Activated CD8-positive, alpha-beta memory T cell treated with anti-CD3 and anti-CD28 coated beads for 1 hour (primary cell): ENCODE results near the gene GALNT9.
"Not testable (repeated sequence)": the region's sequence is repeated elsewhere in the genome, so short reads cannot be mapped to it uniquely, and the experiment has no call there.

Source experiments
- DNase-seq, 2 donors: peaks; one replicate each; pipeline ENCODE4 v3.0.0-alpha.2; 2020; ENCODE audit warnings: low read depth in 1 of 2; ENCODE audit errors: extremely low read depth in 1 of 2

The GALNT9 gene

GRCh38 chr12:132358241-132359225 is 29.1 kb upstream of the GALNT9 start:
- DNase-seq, result not testable (repeated sequence)

- DNase-seq, result no peak
Measured at GRCh38 chr12:132357623-132358186, 28.3 kb upstream of the GALNT9 start.

DNA sequence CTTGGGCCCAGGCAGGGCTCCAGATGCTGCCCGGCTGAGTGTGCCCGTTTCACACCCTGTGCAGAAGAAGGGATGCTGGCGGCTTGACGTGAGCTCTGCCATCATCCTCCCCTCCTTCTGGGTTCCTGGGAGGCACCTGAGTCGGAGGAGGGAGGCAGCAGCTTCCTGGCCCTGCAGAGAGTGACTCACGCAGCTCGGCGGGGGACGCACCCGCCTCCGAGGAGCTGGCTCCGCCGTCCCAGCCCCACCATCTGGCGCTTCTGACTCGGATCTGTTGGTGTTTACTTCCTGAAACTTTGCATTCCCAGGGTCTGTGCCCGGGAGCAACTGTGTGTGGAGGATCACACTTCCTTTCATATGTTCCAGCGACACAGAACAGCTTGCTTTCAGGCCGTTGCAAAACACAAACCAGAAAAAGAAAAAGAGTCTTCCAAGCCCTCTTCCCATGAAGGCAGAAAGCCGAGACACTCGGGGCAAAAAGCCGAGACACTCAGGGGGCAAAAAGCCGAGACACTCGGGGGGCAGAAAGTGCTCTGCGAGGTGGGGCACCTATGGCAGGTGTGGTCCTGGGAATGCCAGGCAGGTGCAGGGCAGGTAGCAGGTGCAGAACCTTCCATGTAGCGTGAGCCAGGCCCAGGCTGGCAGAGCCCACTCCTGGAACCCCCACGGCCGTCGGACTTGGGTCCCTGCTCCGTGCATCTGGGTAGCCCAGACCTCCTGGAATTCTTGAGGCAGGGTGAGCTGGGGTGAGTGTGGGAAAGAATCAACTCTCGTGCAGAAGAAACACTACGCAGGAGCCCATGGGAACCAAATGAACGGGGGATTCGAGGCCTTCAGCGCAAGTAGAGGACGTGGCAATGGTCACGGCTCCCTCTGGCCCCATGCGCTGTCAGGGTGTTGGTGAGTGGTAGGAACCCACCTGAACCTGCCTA is 27.6 kb upstream of the GALNT9 start:
- no peak for DNase-seq

DNA sequence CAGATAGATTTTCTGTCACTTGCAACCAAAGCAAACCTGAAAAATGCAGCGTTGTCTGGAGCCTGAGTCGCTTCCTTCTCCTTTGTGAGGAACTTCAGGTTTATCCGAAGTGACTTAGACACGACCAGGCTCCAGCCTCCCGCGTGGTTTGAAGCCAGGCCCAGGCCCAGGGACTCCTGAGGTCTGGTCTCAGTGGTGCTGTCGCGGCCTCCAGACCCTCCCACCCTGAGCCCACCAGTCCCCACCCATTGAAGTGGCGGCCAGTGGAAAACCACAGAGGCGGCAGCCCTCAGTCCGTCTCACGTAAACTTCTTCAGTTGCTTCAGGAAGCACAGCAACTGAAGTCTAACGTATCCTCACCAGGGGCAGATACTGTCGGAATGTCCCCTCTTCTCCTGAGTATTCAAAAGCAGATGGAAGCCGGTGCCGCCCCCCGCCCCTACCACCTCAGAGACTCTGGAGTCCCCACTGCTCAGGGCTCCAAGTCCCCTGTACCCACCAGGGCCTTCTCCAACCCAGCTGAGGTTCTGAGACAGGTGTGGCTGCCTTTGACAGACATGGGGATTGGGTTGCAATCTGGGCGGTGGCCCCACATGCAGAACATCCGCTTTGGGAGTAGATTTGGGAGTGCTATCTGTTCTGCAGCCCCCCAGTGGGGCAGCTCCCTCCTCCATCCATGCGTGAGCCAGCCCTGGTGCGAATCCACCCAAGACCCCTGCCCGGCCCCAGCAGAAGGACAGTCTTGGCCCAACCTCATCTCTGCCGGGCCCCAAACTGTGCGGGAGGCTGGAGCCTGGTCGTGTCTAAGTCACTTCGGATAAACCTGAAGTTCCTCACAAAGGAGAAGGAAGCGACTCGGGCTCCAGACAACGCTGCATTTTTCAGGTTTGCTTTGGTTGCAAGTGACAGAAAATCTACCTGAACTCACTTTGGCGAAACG is 26.6 kb upstream of the GALNT9 start:
- no peak for DNase-seq

GRCh38 chr12:132354982-132355680 is 25.7 kb upstream of the GALNT9 start:
- DNase-seq, result no peak

DNA sequence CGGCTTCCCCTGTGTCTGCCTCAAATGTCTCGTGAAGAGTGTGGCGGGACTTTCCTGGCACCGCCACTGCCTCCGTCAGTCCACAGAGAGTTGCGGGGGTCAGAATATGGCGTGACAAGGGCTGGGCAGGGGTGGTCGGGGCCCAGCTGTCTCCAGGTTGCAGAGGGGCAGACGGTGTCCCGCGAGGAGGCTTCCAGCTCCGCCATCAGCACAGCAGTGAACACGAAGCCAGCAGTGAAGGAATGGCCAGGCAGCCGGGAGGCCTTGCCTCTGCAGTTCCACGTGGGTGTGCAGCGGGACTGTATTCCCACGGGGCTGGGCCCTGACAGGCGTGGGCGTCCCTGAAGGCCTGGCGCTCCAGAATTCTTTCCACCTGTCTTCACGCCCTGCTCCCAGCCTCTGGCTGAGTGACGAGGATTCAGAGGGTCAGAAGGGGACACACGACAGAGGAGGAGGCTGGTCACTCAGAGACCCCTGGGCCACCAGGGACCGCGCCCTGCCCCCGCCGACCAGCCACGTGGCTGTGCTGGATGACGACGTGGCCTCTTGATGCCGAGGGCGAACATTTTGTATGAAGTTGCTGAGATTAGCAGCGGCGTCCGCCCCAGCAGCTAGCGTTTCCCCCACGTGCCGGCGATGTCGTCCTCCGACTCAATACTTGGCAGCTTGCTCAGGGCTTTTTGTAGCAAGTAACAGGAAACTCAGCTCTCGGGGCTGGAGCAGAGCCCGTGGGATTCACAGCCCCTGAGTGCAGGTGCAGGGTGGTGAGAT is 25.0 kb upstream of the GALNT9 start:
- DNase-seq, result no peak

- no peak for DNase-seq
Measured at GRCh38 chr12:132353811-132354210, 24.4 kb upstream of the GALNT9 start.

DNA sequence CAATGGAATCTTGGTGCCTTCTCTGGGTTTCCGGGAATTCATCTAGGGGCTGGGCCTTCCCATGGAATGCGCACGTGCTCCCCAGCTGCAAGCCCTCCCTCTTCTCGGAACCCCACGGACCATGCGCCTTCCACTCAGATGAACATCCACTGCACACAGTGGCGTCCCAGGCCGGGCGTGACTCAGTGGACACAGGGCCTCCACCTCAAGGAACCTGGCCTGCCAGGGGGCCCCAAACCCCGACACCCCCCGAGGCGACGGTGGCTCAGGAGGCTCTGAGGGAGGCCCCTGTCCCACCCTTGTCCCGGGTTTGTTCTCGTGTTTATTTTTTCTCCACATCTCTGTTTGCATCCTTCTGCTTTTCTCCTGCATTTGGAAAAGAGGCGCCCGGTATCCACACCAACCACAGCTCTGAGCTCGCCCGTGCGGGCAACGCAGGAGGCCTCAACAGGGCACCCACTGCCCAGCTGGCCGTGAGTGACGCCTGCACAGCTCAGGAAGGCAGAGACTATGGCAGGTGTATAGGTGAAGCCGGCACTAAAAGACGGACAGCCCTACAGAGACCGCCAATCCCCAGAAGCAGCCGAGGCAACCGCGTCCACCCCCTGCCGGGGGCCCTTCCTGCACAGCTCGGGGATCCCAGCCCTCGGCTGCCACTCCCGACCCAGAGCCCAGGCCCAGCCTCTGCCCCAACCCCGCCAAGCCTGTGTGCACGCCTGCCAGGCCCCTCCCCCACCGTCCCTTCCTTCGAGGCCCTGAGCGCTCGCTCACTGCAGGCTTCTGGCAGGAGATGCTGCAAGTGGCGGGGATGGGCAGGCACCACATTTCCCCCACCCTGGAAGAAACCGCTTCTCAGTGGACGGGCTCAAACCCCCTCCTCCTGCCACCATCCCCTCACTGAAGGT is 23.8 kb upstream of the GALNT9 start:
- no peak for DNase-seq

- DNase-seq, result no peak
Measured at GRCh38 chr12:132351751-132352495, 22.5 kb upstream of the GALNT9 start.

DNA sequence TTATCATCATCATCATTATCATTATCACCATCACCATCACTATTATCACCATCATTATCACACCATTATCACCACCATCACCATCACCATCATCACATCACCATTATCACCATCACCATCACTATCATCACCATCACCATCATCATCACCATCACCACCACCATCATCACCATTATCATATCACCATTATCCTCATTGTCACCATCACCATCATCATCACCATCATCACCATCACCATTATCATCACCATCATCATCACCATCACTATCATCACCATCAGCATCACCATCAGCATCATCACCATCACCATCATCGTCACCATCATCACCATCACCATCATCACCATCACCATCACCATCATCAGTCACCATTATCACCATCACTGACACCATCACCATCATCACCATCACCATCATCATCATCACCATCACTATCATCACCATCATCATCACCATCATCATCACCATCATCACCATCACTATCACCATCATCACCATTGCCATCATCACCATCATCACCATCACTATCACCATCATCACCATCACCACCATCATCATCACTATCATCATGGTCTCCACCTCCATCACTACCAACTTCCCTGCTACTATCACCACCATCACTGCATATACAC is 20.2 kb upstream of the GALNT9 start:
- no peak for DNase-seq

GRCh38 chr12:132348176-132348575 is 18.8 kb upstream of the GALNT9 start:
- no peak for DNase-seq

GRCh38 chr12:132347176-132347855 is 17.9 kb upstream of the GALNT9 start:
- DNase-seq, result no peak

GRCh38 chr12:132346471-132347175 is 17.2 kb upstream of the GALNT9 start:
- DNase-seq, result no peak

GRCh38 chr12:132345561-132346200 is 16.3 kb upstream of the GALNT9 start:
- no peak for DNase-seq

DNA sequence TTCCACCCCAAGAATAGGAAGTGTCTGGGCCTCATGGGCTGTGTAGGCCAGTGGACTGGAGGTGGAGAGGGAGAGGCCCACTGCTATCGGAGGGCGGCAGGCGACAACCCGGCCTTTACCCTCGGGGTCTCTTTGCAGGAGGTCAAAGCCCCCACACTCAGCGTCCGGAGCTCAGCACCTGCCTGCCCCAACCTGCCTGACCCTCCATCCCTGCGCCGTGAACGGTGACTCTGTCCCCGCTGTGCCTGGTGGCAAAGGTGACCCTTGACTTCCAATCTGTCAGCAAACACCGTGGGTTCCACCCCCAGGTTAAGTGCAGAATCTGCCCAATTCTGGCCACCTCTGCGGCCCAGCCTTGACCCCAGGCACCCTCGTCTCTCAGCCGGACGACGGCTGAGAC is 15.7 kb upstream of the GALNT9 start:
- no peak for DNase-seq
